Activated naive CD4-positive, alpha-beta T cell treated with anti-CD3 and anti-CD28 coated beads, Interleukin-2, amount 50 U/mL, for 24 hours (primary cell): ENCODE data around the gene TADA2B.

Experiments used
- H3K27ac Mint-ChIP-seq: one replicate; pipeline ENCODE4 v1.8.0; 2021; ENCODE audit warnings: mild to moderate bottlenecking, mixed read lengths
- H3K27me3 Mint-ChIP-seq: one replicate; pipeline ENCODE4 v1.8.0; 2021; ENCODE audit warnings: mixed read lengths
- H3K36me3 Mint-ChIP-seq: one replicate; pipeline ENCODE4 v1.8.0; 2021; ENCODE audit warnings: mixed read lengths
- H3K4me1 Mint-ChIP-seq: one replicate; pipeline ENCODE4 v1.8.0; 2021; ENCODE audit warnings: mixed read lengths
- H3K4me3 Mint-ChIP-seq: one replicate; pipeline ENCODE4 v1.8.0; 2021; ENCODE audit warnings: mild to moderate bottlenecking, mixed read lengths
- H3K9me3 Mint-ChIP-seq: one replicate; pipeline ENCODE4 v1.8.0; 2021; ENCODE audit warnings: mixed read lengths

Gene TADA2B

GRCh38 chr4:7044137-7044930 lies 1.2 kb downstream of the TADA2B start:
- H3K36me3 Mint-ChIP-seq, result no peaks in the 10 kb centered on the region
- peak overlapping the region; percentile 94 for H3K4me3 Mint-ChIP-seq
- peaks cover 53% of the 10 kb centered on the region for H3K4me1 Mint-ChIP-seq
- no peaks in the 10 kb centered on the region for H3K27me3 Mint-ChIP-seq
- H3K27ac Mint-ChIP-seq, result peak overlapping the region; percentile 81
- H3K9me3 Mint-ChIP-seq, result no peaks in the 10 kb centered on the region

DNA sequence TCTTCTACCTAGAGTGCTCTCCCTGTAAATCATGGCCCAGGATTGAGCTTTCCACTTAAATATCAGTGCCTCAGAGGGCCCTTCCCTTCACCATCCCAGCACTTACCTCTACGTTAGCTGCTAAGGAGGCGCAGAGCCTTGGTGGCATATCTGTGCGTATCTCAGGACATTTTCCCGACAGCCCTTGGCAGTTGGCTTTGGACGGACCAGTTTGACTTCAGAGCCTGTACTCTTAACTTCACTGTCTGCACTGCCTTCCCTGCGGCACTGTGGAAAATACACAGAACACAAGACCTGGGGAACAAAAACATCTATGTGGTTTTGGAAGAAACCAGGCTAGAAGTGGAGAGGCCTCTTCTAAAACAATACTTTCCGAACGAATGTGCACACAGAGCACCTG lies 2.4 kb downstream of the TADA2B start:
- H3K4me1 Mint-ChIP-seq, result peaks cover 59% of the 10 kb centered on the region
- no peaks in the 10 kb centered on the region for H3K27me3 Mint-ChIP-seq
- H3K27ac Mint-ChIP-seq, result peak overlapping the region; percentile 55
- no peaks in the 10 kb centered on the region for H3K36me3 Mint-ChIP-seq
- no peaks in the 10 kb centered on the region for H3K9me3 Mint-ChIP-seq
- H3K4me3 Mint-ChIP-seq, result peak overlapping the region; percentile 94

- Mint-ChIP-seq H3K4me1 (peaks cover 59% of the 10 kb centered on the region), H3K27me3 (no peaks in the 10 kb centered on the region), H3K27ac (peak overlapping the region; percentile 83), H3K36me3 (no peaks in the 10 kb centered on the region), H3K4me3 (peak overlapping the region; percentile 94), H3K9me3 (no peaks in the 10 kb centered on the region)
Measured at GRCh38 chr4:7045961-7046921, 3.1 kb downstream of the TADA2B start.

DNA sequence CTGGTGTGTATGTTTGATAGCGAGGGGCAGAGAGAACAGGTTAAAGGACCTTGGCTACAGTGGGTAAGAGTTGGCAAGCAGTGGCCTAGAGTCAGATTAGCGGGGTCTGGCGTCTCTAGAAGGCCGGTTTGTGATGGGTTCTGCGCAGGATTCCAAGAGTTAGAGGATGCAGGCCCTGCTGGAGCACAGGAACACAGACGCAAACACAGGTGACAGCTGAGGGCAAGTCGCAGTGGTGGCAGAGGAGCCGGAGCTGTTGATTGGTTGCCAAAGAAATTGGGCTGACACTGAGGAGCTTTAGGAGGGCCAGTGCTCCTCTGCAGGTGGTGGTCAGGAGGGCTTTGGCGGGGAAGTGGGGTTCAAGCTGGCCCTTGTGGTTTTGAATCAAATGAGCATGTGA lies 3.8 kb downstream of the TADA2B start:
- no peaks in the 10 kb centered on the region for H3K36me3 Mint-ChIP-seq
- H3K27me3 Mint-ChIP-seq, result no peaks in the 10 kb centered on the region
- H3K9me3 Mint-ChIP-seq, result no peaks in the 10 kb centered on the region
- peak overlapping the region; percentile 83 for H3K27ac Mint-ChIP-seq
- H3K4me1 Mint-ChIP-seq, result peaks cover 54% of the 10 kb centered on the region
- H3K4me3 Mint-ChIP-seq, result peak overlapping the region; percentile 30

GRCh38 chr4:7048642-7049041 lies 5.5 kb downstream of the TADA2B start:
- Mint-ChIP-seq H3K27me3 (no peaks in the 10 kb centered on the region), H3K9me3 (no peaks in the 10 kb centered on the region), H3K27ac (peak overlapping the region; percentile 19), H3K4me1 (peaks cover 60% of the 10 kb centered on the region), H3K36me3 (no peaks in the 10 kb centered on the region), H3K4me3 (no peak overlapping the region)

DNA sequence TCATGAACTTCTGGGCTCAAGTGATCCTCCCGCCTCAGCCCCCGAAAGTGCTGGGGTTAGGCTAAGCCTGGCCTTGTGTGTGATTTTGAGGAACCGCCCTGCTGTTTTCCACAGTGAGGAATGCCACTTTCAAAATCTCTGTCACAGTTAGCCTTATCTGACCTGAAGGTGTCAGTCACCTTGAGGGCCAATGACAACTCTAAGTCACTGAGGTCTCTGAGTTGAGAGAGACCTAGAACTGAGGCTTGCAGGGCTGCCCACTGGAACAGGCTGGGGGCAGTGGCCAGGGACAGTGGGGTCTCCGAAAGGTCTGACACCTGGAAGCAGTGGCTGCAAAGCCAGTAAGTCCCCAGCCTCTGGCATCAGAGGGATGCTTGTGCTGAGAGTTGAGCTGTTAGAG lies 6.1 kb downstream of the TADA2B start:
- Mint-ChIP-seq H3K4me1 (peaks cover 60% of the 10 kb centered on the region), H3K9me3 (no peaks in the 10 kb centered on the region), H3K27me3 (no peaks in the 10 kb centered on the region), H3K36me3 (peaks cover 2% of the 10 kb centered on the region), H3K27ac (no peak overlapping the region), H3K4me3 (no peak overlapping the region)

- Mint-ChIP-seq H3K27me3 (no peaks in the 10 kb centered on the region), H3K4me1 (peaks cover 56% of the 10 kb centered on the region), H3K27ac (no peak overlapping the region), H3K9me3 (no peaks in the 10 kb centered on the region), H3K36me3 (peaks cover 4% of the 10 kb centered on the region), H3K4me3 (no peak overlapping the region)
Measured at GRCh38 chr4:7049739-7050138, 6.6 kb downstream of the TADA2B start.

- H3K4me3 Mint-ChIP-seq, result no peak overlapping the region
- no peaks in the 10 kb centered on the region for H3K27me3 Mint-ChIP-seq
- H3K4me1 Mint-ChIP-seq, result peaks cover 47% of the 10 kb centered on the region
- no peak overlapping the region for H3K27ac Mint-ChIP-seq
- H3K9me3 Mint-ChIP-seq, result no peaks in the 10 kb centered on the region
- peaks cover 4% of the 10 kb centered on the region for H3K36me3 Mint-ChIP-seq
Measured at GRCh38 chr4:7050481-7051143, 7.4 kb downstream of the TADA2B start.

GRCh38 chr4:7051144-7051495 lies 7.9 kb downstream of the TADA2B start:
- Mint-ChIP-seq H3K36me3 (peaks cover 4% of the 10 kb centered on the region), H3K27me3 (no peaks in the 10 kb centered on the region), H3K27ac (no peak overlapping the region), H3K4me3 (no peak overlapping the region), H3K9me3 (no peaks in the 10 kb centered on the region), H3K4me1 (peaks cover 42% of the 10 kb centered on the region)

GRCh38 chr4:7051905-7052304 lies 8.7 kb downstream of the TADA2B start:
- Mint-ChIP-seq H3K27ac (no peak overlapping the region), H3K4me1 (peaks cover 34% of the 10 kb centered on the region), H3K36me3 (peaks cover 4% of the 10 kb centered on the region), H3K9me3 (no peaks in the 10 kb centered on the region), H3K4me3 (no peak overlapping the region), H3K27me3 (no peaks in the 10 kb centered on the region)

GRCh38 chr4:7052313-7052712 lies 9.1 kb downstream of the TADA2B start:
- Mint-ChIP-seq H3K9me3 (no peaks in the 10 kb centered on the region), H3K27me3 (no peaks in the 10 kb centered on the region), H3K36me3 (peaks cover 4% of the 10 kb centered on the region), H3K4me1 (peaks cover 30% of the 10 kb centered on the region), H3K27ac (peak overlapping the region; percentile 12), H3K4me3 (peak overlapping the region; percentile 19)

DNA sequence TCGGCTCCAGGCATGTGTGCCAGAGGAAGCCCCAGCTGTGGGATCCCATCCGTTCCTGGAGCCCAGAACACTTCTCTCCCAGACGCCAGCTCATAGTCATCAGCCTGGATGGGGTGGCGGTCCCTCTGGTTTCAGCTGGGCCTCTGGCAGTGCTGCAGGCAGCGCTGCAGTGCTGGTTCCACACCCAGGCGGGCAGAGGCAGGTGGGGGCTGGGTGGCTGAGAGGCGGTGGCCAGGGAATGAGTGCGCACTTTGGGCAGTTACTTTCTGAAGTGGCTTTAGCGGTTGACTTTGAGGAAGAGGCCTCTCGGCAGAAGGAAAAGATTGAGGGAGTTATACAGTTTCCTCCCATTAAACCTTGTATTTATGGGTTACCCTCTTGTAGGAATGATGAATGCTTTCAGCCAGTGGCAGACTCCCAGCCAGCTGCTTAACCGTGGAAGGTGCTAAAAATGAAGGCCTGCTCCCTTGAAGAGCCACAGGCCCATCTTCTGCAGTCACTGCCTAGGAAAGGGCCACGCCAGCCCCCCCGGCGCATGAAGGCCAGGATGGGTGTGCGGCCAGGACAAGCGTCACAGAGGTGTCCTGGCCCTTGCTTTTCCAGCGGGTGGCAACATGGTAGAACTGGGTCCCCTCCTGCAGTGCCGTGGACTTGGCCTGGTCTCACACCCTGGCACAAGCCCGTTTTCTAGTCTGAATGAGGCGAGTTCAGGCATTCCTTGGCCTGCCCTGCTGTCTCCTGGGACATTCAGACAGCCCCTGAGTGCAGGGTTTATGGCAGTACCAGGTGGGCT lies 9.9 kb downstream of the TADA2B start:
- Mint-ChIP-seq H3K27me3 (no peaks in the 10 kb centered on the region), H3K4me3 (no peak overlapping the region), H3K4me1 (peaks cover 23% of the 10 kb centered on the region), H3K36me3 (peaks cover 4% of the 10 kb centered on the region), H3K9me3 (no peaks in the 10 kb centered on the region), H3K27ac (no peak overlapping the region)

- Mint-ChIP-seq H3K27ac (peak overlapping the region; percentile 51), H3K27me3 (no peaks in the 10 kb centered on the region), H3K9me3 (no peaks in the 10 kb centered on the region), H3K36me3 (peaks cover 4% of the 10 kb centered on the region), H3K4me1 (peaks cover 20% of the 10 kb centered on the region), H3K4me3 (no peak overlapping the region)
Measured at GRCh38 chr4:7054106-7054880, 11.1 kb downstream of the TADA2B start.

DNA sequence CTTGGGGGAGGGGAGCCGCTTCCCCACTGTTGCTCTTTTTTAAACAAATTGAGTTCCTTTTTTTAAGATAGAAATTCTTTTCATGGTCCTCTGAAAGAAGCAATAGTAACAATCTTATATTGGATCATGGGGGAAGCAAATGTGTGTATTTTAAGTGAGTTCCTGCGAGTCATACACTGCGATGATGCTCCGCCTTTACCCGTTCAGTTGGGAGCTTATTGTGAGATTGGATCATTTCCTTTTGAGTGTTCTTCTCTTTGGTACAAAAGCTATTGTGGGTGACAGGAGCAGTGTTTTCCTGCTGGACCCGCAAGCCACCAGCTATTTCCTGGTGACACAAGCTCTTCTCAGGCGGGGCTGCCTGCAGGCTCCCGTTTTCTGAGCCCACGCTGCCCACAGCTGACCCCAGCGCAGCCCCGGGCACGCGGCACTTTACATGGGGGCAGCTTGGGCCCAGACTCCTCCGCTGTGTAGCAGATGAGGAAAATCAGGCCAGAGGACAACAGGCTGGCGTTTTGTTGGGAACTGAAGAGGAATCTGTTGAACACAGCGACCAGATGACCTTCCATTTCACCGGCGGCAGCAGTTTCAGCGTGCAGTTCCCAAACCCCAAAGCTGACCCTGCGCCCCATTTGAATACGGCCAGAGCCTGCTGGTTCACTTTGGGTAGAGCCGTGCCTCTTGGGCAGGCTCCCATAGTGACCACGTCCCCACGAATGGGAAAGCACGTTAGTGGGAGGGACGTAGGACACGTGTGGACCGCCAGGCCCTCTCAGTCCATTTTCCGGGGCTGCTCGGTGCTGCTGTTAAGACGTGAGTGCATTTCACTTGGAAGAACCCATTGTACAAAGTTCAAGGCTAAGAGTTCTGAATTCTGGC lies 12.2 kb downstream of the TADA2B start:
- no peak overlapping the region for H3K4me3 Mint-ChIP-seq
- H3K27ac Mint-ChIP-seq, result no peak overlapping the region
- H3K9me3 Mint-ChIP-seq, result no peaks in the 10 kb centered on the region
- peaks cover 14% of the 10 kb centered on the region for H3K4me1 Mint-ChIP-seq
- H3K27me3 Mint-ChIP-seq, result no peaks in the 10 kb centered on the region
- H3K36me3 Mint-ChIP-seq, result peaks cover 4% of the 10 kb centered on the region
